HG03066 (cell line): ENCODE measurements around the gene TOX2.

Source experiments
- ATAC-seq: cut with Tn5 transposase; IDR thresholded peaks from one replicate; pipeline ENCODE4 v1.9.1; 2021; ENCODE audit warnings: low read depth; ENCODE audit not compliant: unreplicated experiment

The TOX2 gene

DNA sequence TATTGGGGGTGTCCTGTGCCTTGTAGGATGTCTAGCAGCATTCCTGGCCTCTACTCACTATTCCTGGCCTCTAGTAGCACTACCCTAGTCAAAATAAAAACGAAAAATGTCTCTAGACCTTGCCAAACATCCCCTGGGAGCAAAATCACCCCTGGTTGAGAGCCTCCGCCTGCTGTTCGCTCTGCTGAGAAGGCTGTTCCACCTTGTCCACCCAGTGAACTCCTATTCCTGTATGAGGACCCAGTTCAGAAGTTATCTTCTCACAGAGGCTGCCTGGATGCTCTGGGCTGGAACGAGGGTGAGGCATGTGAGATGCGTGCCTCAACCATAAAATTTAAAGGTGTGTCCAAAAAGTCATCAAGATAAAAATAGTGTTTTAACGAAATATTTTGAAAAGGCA is 101.9 kb downstream of the TOX2 start:
- no peak for ATAC-seq

DNA sequence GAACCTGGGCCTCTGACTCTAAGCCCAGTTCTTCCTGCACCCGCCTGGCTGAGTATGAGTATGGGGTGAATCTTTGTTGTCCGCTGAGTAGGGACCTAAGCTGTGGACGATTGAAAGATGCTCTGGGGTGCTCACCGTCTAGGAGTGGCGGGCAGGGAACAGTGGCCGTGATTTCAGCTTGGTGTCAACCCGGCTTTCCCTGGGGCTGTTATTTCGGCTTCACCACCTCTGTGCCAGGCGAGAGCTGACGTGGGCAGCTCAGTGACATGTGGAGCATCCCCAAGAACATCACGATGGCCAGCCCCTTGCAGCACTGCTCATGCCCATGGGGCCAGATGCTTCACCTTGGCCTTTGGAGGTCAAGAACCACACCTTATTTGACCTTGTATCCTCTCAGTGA is 102.6 kb downstream of the TOX2 start:
- ATAC-seq: no peak

DNA sequence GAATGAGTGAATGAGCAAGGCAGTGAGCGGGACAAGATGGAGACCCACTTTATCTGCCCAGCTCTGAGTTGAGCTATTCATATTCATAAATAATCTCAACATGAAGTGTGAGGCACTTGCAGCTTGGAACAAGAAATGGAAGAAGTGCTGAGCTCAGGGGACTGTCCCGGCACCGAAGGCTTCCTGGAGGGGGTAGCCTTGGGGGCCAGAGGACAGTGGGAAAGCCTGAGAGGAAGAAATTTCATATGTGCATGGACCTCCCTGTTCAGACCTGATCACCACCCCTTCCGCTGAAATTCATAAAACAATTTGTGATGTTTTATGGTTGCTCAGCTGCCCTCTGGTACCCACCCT is 103.2 kb downstream of the TOX2 start:
- no peak for ATAC-seq

- no peak for ATAC-seq
These were observed 103.7 kb downstream of the TOX2 start for GRCh38 chr20:44018259-44018941.

DNA sequence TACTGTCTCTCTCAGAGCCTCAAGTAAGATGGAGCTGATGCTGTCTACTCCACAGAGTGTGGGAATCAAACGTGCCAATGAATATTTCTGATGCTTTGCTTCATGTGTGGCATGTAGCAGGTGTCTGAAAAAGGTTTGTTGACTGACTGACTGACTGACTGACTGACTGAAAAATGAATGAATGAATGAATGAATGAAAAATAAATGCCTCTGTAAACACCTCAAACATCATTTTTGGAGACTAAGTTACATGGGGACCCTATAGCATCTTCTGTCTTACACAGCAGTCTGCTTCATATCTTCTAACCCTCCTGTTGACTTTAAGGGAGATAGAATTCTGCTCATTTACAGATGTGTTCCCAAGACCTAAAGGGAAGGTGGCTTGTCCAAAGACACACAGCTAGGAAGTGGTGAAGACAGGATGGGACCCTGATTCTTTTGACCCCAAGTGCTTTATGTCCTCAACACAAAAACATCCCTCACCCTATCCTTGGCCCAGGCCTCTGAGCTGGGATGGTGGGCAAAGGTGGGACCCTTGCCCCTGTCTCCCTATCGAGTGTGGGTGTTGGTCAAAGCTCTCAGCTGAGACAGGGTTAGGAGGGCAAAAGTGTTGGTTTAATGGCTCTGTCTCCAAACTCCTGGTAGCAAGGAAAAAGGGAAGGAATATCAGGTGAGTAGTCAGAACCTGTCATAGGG is 104.4 kb downstream of the TOX2 start:
- ATAC-seq: no peak

GRCh38 chr20:44019638-44020335 is 105.1 kb downstream of the TOX2 start:
- no peak for ATAC-seq

GRCh38 chr20:44020406-44021148 is 105.9 kb downstream of the TOX2 start:
- no peak for ATAC-seq

DNA sequence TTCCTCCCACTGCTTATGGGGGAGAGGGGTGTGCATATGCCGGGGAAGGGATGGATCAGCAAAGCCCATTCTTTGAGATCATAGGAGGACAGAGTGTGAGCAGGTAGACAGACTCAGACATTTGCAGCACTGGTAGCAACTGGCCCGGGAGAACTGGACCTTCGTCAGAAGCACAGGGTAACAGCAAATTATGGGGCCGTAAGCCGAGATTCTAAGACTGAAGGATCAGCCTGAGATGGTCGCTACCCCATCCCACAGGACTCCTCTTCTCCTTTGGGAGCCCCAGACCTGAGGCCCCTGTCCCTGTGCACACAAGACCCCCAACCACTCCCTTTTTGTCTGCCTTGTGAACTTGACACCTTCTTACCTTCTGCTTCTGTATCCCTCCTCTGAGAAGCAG is 106.5 kb downstream of the TOX2 start:
- no peak for ATAC-seq

- no peak for ATAC-seq
These were observed 107.2 kb downstream of the TOX2 start for GRCh38 chr20:44021900-44022299.

DNA sequence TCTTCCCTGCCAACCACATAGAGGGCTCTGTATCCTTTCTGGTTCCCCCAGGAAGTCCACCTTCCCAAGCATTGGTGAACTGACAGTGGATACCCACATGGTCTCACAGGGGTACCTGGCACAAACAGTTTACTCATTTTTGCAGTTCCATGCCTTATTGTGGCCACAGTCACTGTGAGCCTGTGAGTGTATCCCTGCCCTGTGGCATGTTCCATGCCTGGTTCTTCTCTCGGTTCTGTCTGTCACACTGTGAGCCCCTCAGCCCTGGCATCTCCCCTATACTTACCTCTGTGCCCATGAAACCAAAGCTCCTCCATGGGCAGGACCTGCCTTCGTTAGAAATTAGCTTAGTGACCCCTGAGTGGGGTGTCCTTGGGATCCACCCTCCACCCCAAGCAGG is 107.8 kb downstream of the TOX2 start:
- ATAC-seq: no peak

GRCh38 chr20:44023515-44024371 is 109.1 kb downstream of the TOX2 start:
- no peak for ATAC-seq

DNA sequence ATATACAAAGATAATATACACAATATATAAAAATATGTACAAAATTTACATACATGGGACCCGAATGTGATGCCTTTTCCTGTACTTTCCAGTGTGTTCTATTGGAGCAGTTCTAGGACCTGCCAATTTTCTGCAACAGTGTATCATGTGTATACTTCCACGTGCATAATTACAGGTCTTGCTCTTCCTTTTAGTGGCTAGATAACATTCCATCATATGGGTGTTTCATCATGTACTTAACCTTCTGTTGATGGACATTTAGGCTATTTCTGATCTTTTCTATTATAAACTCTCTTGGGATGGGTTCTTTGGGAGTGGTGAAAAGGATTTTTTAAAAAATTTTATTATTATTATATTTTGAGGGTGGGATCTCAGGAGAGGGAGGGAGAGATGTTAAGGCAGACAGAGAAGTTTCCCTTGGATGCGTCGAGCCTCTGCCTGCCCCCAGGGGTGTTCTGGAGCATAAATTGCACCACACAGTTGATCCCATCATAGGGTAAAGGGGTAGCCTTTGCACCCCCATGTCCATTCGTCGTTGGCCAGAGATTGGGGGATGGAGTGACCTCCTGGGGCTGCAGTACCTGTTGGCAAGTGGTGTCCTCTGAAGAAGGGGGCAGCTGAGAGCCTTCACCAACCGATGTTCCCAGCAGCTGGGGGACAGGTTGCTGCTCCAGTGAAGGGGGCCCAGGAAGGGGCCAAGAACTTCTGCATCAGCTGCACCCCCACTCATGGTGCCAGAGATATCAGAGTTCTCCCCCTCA is 110.3 kb downstream of the TOX2 start:
- no peak for ATAC-seq

DNA sequence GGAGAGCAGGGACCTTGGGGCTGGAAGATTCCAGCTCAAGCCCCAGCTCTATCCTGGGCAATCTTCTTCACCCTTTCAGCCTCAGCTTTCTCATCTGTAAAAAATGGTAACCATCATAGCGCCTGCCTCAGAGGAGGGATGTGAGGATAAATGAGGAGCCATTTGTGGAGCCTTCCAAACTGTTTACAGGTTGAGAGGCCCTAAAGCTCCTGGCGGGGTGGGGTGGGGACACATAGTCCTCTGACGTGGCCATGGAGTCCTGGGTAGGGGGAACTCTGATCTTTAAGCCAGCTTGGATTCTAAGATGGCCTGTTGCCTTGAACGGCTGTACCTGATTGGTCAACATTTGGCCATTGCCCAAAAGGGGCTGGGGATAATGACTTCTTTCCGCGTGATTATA is 111.1 kb downstream of the TOX2 start:
- no peak for ATAC-seq

DNA sequence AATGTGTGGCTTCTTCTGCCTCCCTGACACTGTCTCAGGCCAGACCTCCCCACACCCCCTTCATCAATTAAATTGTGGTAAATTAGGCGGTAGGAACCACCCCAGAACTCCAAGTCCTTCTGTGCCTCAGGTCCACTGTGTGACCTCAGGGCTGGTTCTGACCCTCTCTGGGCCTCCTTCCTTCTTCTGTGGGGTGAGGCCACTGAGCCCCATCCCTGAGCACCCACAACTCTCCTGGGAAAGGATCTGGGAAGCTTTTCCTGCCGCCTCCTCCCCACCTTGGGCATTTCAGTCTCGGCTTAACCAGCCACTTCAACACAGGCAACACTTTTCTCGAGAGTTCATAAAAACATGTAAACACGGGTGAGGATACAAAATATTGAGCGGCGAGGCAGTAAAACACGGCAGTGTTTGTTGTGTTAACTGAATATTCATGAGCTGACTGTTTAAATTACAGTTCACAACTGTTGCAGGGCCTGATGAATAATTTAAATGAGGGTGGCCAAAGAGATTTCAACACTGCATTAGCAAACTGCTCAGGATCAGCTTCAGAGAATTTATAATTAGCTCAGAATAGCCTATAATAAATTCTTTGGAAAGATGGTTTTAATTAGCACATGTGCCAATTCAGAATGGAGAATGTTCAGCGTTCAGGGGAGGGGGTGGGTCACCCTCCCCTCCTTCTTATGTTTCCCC is 112.1 kb downstream of the TOX2 start:
- no peak for ATAC-seq

DNA sequence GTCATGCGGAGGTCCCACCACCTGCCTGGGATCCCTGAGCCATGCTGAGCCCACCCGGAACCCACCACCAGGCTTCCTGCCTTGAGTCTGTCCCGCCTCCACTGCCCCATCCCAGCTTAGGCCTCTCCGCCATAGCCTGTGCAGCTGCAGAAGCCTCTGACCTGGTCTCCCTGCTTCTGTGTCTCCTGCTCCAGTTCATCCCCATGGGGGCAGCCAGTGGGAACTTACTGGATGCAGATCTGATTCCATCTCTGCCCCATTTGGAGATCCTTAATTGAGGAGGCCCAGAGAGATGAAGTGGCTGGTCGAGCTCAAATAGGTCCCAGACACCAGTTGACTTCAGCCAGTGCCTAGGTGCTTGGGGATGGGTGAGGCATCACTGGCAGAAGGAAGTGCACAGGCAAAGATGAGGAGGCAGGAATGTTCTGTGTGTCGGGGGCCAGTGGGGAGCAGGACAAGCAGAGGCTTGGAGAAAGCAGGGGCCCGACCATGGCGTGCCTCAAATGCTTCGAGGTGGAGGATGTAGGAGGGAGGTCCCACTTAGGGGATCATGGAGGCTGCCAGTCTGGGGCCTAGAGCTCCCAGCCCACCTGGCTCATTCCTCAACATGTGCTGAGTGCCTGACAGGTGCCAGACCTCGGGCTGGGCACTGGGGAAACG is 112.8 kb downstream of the TOX2 start:
- no peak for ATAC-seq

GRCh38 chr20:44028003-44028730 is 113.5 kb downstream of the TOX2 start:
- ATAC-seq: no peak

DNA sequence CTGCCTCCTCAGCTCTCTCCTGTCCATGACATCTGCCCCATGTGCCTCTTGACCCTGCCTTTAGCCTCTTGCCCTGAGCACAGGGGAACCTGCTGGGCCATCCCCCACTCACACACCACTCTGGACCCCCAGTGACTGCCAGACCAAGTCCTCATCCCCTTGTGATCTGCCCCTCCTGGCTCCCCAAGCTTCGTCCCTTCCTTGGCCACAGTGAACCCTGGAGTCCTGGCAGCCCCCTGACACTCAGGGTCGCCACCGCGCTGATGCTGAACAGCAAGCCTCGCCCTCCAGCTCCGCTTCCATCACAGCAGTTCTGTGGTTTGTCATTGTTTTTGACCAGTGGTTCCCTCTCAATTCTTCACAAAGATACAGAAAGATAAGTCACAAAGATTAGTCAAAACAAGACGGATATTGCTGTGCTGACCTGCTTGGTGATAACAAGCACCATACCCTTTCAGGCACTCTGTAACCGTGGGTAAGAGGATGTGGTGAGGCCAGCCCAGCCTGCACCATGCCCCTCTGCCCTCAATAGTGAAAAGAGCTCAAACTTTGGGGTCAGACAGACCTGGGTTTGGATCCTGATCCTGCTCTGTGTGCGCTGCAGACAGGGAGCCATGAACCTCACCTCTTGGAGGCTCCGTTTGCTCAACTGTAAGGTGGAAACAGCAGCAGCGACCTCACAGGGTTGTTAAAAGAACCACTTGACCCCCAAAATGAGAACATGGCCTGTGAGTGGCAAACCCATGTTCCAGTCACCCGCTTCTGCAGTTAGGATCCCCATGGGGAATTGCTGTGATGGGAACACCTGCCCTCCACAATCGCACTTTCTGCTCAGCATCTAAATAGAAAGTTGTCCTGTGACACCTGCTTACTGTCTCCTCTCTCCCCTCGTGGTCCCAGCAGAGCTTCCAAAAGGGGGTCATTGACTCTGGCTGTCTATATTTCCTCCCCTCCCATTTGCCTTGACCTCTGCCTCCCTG is 114.5 kb downstream of the TOX2 start:
- ATAC-seq: no peak
